Smooth muscle cell (in vitro differentiated cells): Measurements from ENCODE around the gene SDK2. TPM values are rescaled to one million over a fixed set of nuclear protein-coding genes. Genes with fewer than 3 reads are reported as not detected.

Experiments
- DNase-seq: peaks from one replicate; lab custom pipeline; 2025; ENCODE audit not compliant: unreplicated experiment; lab: John Stamatoyannopoulos, UW
- H2AFZ ChIP-seq: fragments of 200-600 bp; sonication (generic); 2 replicates; pipeline ENCODE4 v1.6.0; 2016; ENCODE audit warnings: antibody characterized with exemption, low read depth, mild to moderate bottlenecking
- H3F3A ChIP-seq: fragments of 200-600 bp; sonication (generic); 2 replicates; pipeline ENCODE4 v1.6.0; 2017; ENCODE audit warnings: antibody characterized with exemption, low read depth
- H3K27ac ChIP-seq: fragments of 200-600 bp; sonication (generic); 2 replicates; pipeline ENCODE4 v1.5.1; 2016; ENCODE audit warnings: low read depth, mild to moderate bottlenecking
- H3K27me3 ChIP-seq: fragments of 200-600 bp; sonication (generic); 2 replicates; pipeline ENCODE4 v1.6.1; 2016; ENCODE audit warnings: low read depth, mild to moderate bottlenecking
- H3K36me3 ChIP-seq: fragments of 200-600 bp; sonication (generic); 2 replicates; pipeline ENCODE4 v1.5.1; 2016; ENCODE audit warnings: low read depth
- H3K4me1 ChIP-seq: fragments of 200-600 bp; sonication (generic); 2 replicates; pipeline ENCODE4 v1.5.1; 2016; ENCODE audit warnings: low read depth
- H3K4me2 ChIP-seq: fragments of 200-600 bp; sonication (generic); 2 replicates; pipeline ENCODE4 v1.6.0; 2016; ENCODE audit warnings: mild to moderate bottlenecking
- H3K4me3 ChIP-seq: fragments of 200-600 bp; sonication (generic); 2 replicates; pipeline ENCODE4 v1.5.1; 2016; ENCODE audit warnings: mild to moderate bottlenecking
- H3K79me2 ChIP-seq: fragments of 200-600 bp; sonication (generic); 2 replicates; pipeline ENCODE4 v1.6.0; 2016; ENCODE audit warnings: low read depth, mild to moderate bottlenecking
- H3K9ac ChIP-seq: fragments of 200-600 bp; sonication (generic); 2 replicates; pipeline ENCODE4 v1.6.0; 2016; ENCODE audit warnings: low read depth
- H3K9me3 ChIP-seq: fragments of 200-600 bp; sonication (generic); replicated peaks from 2 replicates; pipeline ENCODE4 v1.5.1; 2016; ENCODE audit warnings: low read depth
- H4K20me1 ChIP-seq: fragments of 200-600 bp; sonication (generic); 2 replicates; pipeline ENCODE4 v1.6.0; 2016; ENCODE audit warnings: low read depth
- WGBS: methylation state at CpG from one replicate; pipeline ENCODE4 v1.1.7; 2016; ENCODE audit warnings: low lambda C conversion rate; 5-methylcytosine and 5-hydroxymethylcytosine counted together
- polyA plus RNA-seq: library from polyadenylated mRNA; unstranded; fragments of >200 nt; fragmentation: Nextera tagmentation; extraction: Ambion mirVana; gene quantifications from 2 replicates; pipeline ENCODE4 v1.2.1, GENCODE V29; 2016
- total RNA-seq: library from RNA; depleted of rRNA; stranded (reverse); fragments of >200 nt; gene quantifications from 2 replicates; pipeline ENCODE4 v1.2.3, GENCODE V29; 2014
- TF ChIP-seq, protein P1 (sequence below): fragments of 200-600 bp; sonication (generic); IDR thresholded peaks from 2 replicates; pipeline ENCODE4 v1.5.1; 2017; ENCODE audit warnings: borderline replicate concordance, mild to moderate bottlenecking, antibody characterized with exemption; ENCODE audit not compliant: insufficient read depth, poor library complexity, severe bottlenecking

The SDK2 gene
- total and polyA plus RNA-seq, 2 experiments from 2014 or later = 4.6 to 6.5 TPM

DNA sequence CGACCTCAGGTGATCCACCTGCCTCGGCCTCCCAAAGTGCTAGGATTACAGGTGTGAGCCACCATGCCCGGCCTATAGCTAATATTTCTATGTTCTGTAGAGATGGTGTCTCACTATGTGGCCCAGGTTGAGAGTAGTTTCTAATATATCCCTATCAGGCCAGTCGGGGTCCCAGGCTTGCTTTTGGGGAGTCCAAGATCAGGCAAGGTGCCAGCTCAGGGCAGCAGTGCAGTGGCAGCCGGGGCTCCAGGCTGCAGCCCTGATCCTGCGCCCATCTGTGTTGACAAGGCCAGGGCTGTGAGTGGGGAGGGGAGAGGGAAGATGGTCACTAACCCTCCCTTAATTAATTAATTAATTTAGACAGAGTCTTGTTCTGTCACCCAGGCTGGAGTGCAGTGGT, 254.8 kb downstream of the SDK2 start:
- H3K27me3 ChIP-seq = no peaks in the 10 kb centered on the region
- TF ChIP-seq, protein P1, sequence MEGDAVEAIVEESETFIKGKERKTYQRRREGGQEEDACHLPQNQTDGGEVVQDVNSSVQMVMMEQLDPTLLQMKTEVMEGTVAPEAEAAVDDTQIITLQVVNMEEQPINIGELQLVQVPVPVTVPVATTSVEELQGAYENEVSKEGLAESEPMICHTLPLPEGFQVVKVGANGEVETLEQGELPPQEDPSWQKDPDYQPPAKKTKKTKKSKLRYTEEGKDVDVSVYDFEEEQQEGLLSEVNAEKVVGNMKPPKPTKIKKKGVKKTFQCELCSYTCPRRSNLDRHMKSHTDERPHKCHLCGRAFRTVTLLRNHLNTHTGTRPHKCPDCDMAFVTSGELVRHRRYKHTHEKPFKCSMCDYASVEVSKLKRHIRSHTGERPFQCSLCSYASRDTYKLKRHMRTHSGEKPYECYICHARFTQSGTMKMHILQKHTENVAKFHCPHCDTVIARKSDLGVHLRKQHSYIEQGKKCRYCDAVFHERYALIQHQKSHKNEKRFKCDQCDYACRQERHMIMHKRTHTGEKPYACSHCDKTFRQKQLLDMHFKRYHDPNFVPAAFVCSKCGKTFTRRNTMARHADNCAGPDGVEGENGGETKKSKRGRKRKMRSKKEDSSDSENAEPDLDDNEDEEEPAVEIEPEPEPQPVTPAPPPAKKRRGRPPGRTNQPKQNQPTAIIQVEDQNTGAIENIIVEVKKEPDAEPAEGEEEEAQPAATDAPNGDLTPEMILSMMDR = no peak
- H3K4me1 ChIP-seq = no peaks in the 10 kb centered on the region
- WGBS = 97% methylated on average over 6 of the region's 6 CpGs
- no peak for DNase-seq
- H3F3A ChIP-seq = no peaks in the 10 kb centered on the region
- no peak overlapping the region for H3K27ac ChIP-seq
- no peak overlapping the region for H2AFZ ChIP-seq
- no peak overlapping the region for H3K4me3 ChIP-seq
- H4K20me1 ChIP-seq = no peaks in the 10 kb centered on the region
- H3K9me3 ChIP-seq = no peaks in the 10 kb centered on the region
- H3K4me2 ChIP-seq = no peak overlapping the region
- H3K36me3 ChIP-seq = no peaks in the 10 kb centered on the region
- no peaks in the 10 kb centered on the region for H3K79me2 ChIP-seq
- no peak overlapping the region for H3K9ac ChIP-seq

DNA sequence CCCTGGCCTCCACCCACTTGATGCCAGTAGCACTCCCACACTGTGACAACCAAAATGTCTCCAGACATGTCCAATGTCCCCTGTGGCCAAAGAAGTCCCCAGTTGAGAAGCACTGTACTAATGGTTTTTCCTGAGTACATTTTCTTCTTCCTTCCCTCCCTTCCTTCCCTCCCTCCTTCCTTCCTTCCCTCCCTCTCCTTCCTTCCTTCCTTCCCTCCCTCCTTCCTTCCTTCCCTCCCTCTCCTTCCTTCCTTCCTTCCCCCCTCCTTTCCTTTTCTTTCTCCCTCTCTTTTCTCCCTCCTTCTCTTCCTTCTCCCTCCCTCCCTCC, 255.7 kb downstream of the SDK2 start:
- H3F3A ChIP-seq = no peaks in the 10 kb centered on the region
- no peak for DNase-seq
- no peaks in the 10 kb centered on the region for H3K79me2 ChIP-seq
- TF ChIP-seq, protein P1 = no peak
- H3K9me3 ChIP-seq = no peaks in the 10 kb centered on the region
- H3K9ac ChIP-seq = no peak overlapping the region
- H3K27me3 ChIP-seq = no peaks in the 10 kb centered on the region
- H3K4me1 ChIP-seq = no peaks in the 10 kb centered on the region
- H3K27ac ChIP-seq = no peak overlapping the region
- no peak overlapping the region for H3K4me3 ChIP-seq
- no peak overlapping the region for H3K4me2 ChIP-seq
- no peaks in the 10 kb centered on the region for H4K20me1 ChIP-seq
- H2AFZ ChIP-seq = no peak overlapping the region
- H3K36me3 ChIP-seq = no peaks in the 10 kb centered on the region

DNA sequence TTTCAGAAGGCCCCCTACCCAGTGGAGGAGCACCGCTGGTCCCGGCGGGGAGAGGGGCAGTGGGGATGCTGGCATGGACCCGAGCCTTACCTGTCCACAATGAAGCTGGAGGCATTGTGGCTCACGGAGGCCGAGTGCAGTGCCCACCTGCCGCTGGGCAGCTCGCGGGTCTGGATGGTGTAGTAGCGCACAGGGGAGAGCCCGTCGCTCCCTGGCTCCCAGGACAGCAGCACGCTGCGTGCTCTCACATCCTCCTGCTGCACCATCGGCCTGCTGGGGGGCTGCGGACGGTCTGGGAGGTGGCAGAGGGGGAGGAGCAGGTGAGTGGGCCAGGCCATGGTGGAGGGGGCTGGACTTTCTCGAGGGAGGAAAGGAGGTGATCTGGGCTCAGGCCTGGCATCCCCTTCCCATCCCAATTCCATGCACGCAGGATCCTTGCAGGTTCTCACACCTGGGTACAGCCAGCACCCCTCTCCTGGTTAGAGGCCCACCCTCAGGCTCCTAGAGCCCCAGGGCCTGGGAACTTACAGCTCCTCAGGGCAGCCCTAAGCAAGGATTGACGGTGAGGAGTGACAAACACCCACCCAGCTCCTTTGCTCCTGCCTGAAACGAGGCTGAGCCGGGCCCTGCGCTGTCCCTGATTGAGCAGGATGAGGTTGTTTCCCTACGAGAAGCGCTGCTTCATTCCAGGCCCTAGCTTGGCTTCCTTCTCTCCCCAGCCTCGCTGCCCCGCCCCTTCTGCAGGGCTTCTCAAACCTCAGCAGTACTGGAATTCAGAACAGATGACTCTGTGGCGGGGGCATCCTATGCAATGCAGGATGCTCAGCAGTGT, 256.3 kb downstream of the SDK2 start:
- H3K4me2 ChIP-seq = no peak overlapping the region
- no peaks in the 10 kb centered on the region for H4K20me1 ChIP-seq
- TF ChIP-seq, protein P1 = no peak
- no peaks in the 10 kb centered on the region for H3K4me1 ChIP-seq
- H2AFZ ChIP-seq = no peak overlapping the region
- H3K4me3 ChIP-seq = no peak overlapping the region
- DNase-seq = no peak
- H3K9ac ChIP-seq = no peak overlapping the region
- no peaks in the 10 kb centered on the region for H3K36me3 ChIP-seq
- 88% methylated on average over 27 of the region's 28 CpGs for WGBS
- H3K27ac ChIP-seq = no peak overlapping the region
- no peaks in the 10 kb centered on the region for H3K79me2 ChIP-seq
- H3F3A ChIP-seq = no peaks in the 10 kb centered on the region
- no peaks in the 10 kb centered on the region for H3K27me3 ChIP-seq
- H3K9me3 ChIP-seq = no peaks in the 10 kb centered on the region

DNA sequence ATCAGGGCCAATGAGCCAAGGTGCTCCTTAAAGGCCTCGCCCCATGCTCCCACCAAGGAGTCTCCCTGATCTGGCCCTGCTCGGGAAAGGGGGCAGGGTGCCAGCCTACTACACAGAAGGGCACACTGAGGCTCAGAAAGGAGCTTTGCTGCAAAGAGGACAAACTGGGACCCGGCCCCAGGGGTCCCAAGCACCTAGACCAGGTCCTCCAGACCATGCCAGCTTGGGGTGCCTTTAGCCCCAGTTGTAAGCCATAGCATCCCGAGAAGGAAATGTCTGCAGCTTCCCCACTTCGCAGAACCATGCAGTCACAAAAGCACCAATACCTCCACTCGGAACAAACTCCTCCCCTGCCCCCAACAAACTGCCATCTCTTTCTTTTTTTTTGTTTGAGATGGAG, 257.7 kb downstream of the SDK2 start:
- no peaks in the 10 kb centered on the region for H3K9me3 ChIP-seq
- H3K36me3 ChIP-seq = no peaks in the 10 kb centered on the region
- WGBS = 94% methylated on average over 6 of the region's 6 CpGs
- H3K9ac ChIP-seq = no peak overlapping the region
- H3K79me2 ChIP-seq = no peaks in the 10 kb centered on the region
- H3K4me1 ChIP-seq = no peaks in the 10 kb centered on the region
- no peaks in the 10 kb centered on the region for H4K20me1 ChIP-seq
- H3K4me3 ChIP-seq = no peak overlapping the region
- no peak overlapping the region for H2AFZ ChIP-seq
- H3K27me3 ChIP-seq = no peaks in the 10 kb centered on the region
- TF ChIP-seq, protein P1 = no peak
- H3K4me2 ChIP-seq = no peak overlapping the region
- H3F3A ChIP-seq = no peaks in the 10 kb centered on the region
- DNase-seq = no peak
- H3K27ac ChIP-seq = no peak overlapping the region
